ENCODE data around the gene MAPK8.

GRCh38 chr10:48382982-48383381 lies 76.5 kb downstream of the MAPK8 start:
- TF ChIP-seq POLR2A (IDR thresholded peaks at IDR 0.05) (no peak), EP300 (IDR thresholded peaks at IDR 0.05; ENCODE audit: low read depth) (no peak), CTCF (IDR thresholded peaks at IDR 0.05) (no peak)

Measured in transverse colon (tissue), 3 donors.